Naive thymus-derived CD4-positive, alpha-beta T cell (primary cell): ENCODE results near the gene MLF1. TPM values are rescaled to one million over a fixed set of nuclear protein-coding genes. Genes with fewer than 3 reads are reported as not detected.

Experiments
- ATAC-seq: fragments of 150-1000 bp; cut with Tn5 transposase; 2 replicates; pipeline ENCODE4 v1.10.0; 2021; ENCODE audit warnings: mild to moderate bottlenecking, moderate library complexity
- CTCF ChIA-PET: fragments of 350-600 bp; sonication (Branson Sonifier 250); formaldehyde crosslinking; loops from one replicate; lab custom pipeline; 2021; ENCODE audit warnings: antibody characterized with exemption; lab: Charles Lee
- POLR2A ChIA-PET: fragments of 350-600 bp; sonication (Branson Sonifier 250); formaldehyde crosslinking; loops from one replicate; lab custom pipeline; 2021; ENCODE audit warnings: antibody characterized with exemption, inconsistent platforms; lab: Charles Lee
- DNase-seq, 9 donors: peaks; one replicate each; pipeline versions ENCODE4 v3.0.0 to v3.0.0-alpha.2; 2020 to 2022; ENCODE audit warnings: mixed read lengths in 1 of 9
- H3K27ac ChIP-seq: one replicate; pipeline ENCODE4 v1.7.0; 2013; ENCODE audit warnings: mild to moderate bottlenecking, low read depth, low read length, moderate library complexity
- H3K27me3 ChIP-seq, 2 donors: one replicate each; pipeline ENCODE4 v1.7.0; 2013; ENCODE audit warnings: low read length in 2 of 2, mild to moderate bottlenecking in 2 of 2, moderate library complexity in 2 of 2; ENCODE audit not compliant: control insufficient read depth in 2 of 2, insufficient read depth in 2 of 2
- H3K36me3 ChIP-seq, 3 experiments: 1 replicate in 2 of 3; 2 replicates in 1 of 3; pipeline ENCODE4 v1.7.0; 2013; ENCODE audit warnings: low read length in 3 of 3, mild to moderate bottlenecking in 3 of 3, moderate library complexity in 1 of 3; ENCODE audit not compliant: insufficient read depth in 3 of 3, control insufficient read depth in 2 of 3
- H3K4me1 ChIP-seq, 2 donors: one replicate each; pipeline ENCODE4 v1.7.0; 2013; ENCODE audit warnings: low read length in 2 of 2, mild to moderate bottlenecking in 2 of 2, moderate library complexity in 1 of 2; ENCODE audit not compliant: control insufficient read depth in 2 of 2, insufficient read depth in 2 of 2
- H3K4me3 ChIP-seq: 2 replicates; pipeline ENCODE4 v1.7.0; 2013; ENCODE audit warnings: mild to moderate bottlenecking, low read length
- H3K9me3 ChIP-seq, 3 experiments: 1 replicate in 2 of 3; 2 replicates in 1 of 3; pipeline ENCODE4 v1.7.0; 2013; ENCODE audit warnings: low read length in 3 of 3; ENCODE audit not compliant: control insufficient read depth in 2 of 3
- H3K27ac Mint-ChIP-seq, 9 donors: one replicate each; pipeline ENCODE4 v1.8.0; 2020 to 2022; ENCODE audit warnings: mixed read lengths in 9 of 9, mild to moderate bottlenecking in 8 of 9, moderate library complexity in 5 of 9, inconsistent platforms in 2 of 9
- H3K27me3 Mint-ChIP-seq, 5 donors: one replicate each; pipeline ENCODE4 v1.8.0; 2021 to 2022; ENCODE audit warnings: mixed read lengths in 5 of 5, mild to moderate bottlenecking in 1 of 5
- H3K36me3 Mint-ChIP-seq, 5 donors: one replicate each; pipeline ENCODE4 v1.8.0; 2020 to 2022; ENCODE audit warnings: mixed read lengths in 5 of 5, mild to moderate bottlenecking in 3 of 5, inconsistent platforms in 1 of 5
- H3K4me1 Mint-ChIP-seq, 7 donors: one replicate each; pipeline ENCODE4 v1.8.0; 2020 to 2022; ENCODE audit warnings: mixed read lengths in 7 of 7, mild to moderate bottlenecking in 3 of 7, inconsistent platforms in 1 of 7
- H3K4me3 Mint-ChIP-seq, 10 donors: one replicate each; pipeline ENCODE4 v1.8.0; 2020 to 2022; ENCODE audit warnings: mild to moderate bottlenecking in 10 of 10, mixed read lengths in 10 of 10, moderate library complexity in 6 of 10, inconsistent platforms in 2 of 10
- H3K9me3 Mint-ChIP-seq, 11 donors: one replicate each; pipeline ENCODE4 v1.8.0; 2020 to 2022; ENCODE audit warnings: mixed read lengths in 11 of 11, mild to moderate bottlenecking in 4 of 11, inconsistent platforms in 1 of 11, moderate library complexity in 1 of 11
- intact Hi-C, 2 donors: fragments of 100-400 bp; cut with micrococcal nuclease; formaldehyde crosslinking; loops; one replicate each; pipeline ENCODE4 v1.15.1; 2023
- polyA plus RNA-seq, 2 donors: library from polyadenylated mRNA; unstranded; fragments of 300-500 nt; fragmentation: Illumina TruSeq; gene quantifications; one replicate each; pipeline ENCODE4 v1.2.3, GENCODE V29; 2021
- total RNA-seq, 6 experiments: library from RNA in 5 of 6; stranded (reverse) in 5 of 6; gene quantifications; 1 replicate in 5 of 6; 2 replicates in 1 of 6; pipeline ENCODE4 v1.2.3 and lab custom pipeline; 2021 to 2026

MLF1 gene
- total and polyA plus RNA-seq, 7 experiments from 2014 or later = 0.56 to 3.6 (median 0.85) TPM; not detected in 2

GRCh38 chr3:158560979-158561378 is 10.0 kb upstream of the MLF1 start:
- peaks cover 0 to 34% (median 24%) of the 10 kb centered on the region in 5 donors for H3K27me3 Mint-ChIP-seq
- intact Hi-C loops = no loop called here
- H3K4me3 Mint-ChIP-seq = no peak overlapping the region
- no peak overlapping the region for H3K27ac ChIP-seq
- H3K27ac Mint-ChIP-seq = no peak overlapping the region
- DNase-seq (no peak), ATAC-seq (no peak)
- H3K4me1 Mint-ChIP-seq = no peaks in the 10 kb centered on the region
- peaks cover 0 to 14% (median 5%) of the 10 kb centered on the region in 11 donors for H3K9me3 Mint-ChIP-seq
- H3K4me1 ChIP-seq = no peaks in the 10 kb centered on the region
- no peaks in the 10 kb centered on the region for H3K9me3 ChIP-seq
- no peaks in the 10 kb centered on the region for H3K36me3 ChIP-seq
- CTCF ChIA-PET = no interaction called here
- POLR2A ChIA-PET = no interaction called here
- H3K4me3 ChIP-seq = no peak overlapping the region
- H3K27me3 ChIP-seq = no peaks in the 10 kb centered on the region
- peaks cover 0 to 7% (median 0%) of the 10 kb centered on the region in 5 donors for H3K36me3 Mint-ChIP-seq

DNA sequence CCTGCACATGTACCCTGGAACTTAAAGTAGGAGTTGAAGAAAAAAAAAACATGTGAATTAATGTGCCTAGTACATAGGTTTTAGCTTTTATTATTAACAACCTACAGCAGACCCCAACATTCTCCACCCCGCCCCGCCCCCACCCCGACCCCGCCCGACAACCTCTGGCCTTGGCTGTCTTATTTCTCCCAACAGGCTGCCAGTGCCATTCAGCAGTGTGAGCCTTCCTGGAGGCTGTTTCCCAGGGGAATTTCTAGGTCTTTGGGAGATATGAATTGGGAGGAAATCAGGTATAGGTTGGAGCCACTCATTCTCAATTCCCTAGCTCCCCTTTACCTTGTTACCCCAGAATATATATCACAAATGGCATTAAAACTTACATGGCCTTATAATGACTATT is 8.3 kb upstream of the MLF1 start:
- no peaks in the 10 kb centered on the region for H3K27me3 ChIP-seq
- H3K4me1 ChIP-seq = no peaks in the 10 kb centered on the region
- ATAC-seq (no peak), DNase-seq (no peak)
- ChIA-PET CTCF (interaction anchor here (0.6 kb wide), 1 partner anchor 1399 kb away, joined by 3 read pairs; no protein-coding TSS in a partner anchor), POLR2A (no interaction called here)
- no peaks in the 10 kb centered on the region for H3K36me3 ChIP-seq
- H3K27ac ChIP-seq = no peak overlapping the region
- Mint-ChIP-seq H3K36me3 (peaks cover 0 to 8% (median 0%) of the 10 kb centered on the region in 5 donors), H3K9me3 (peaks cover 0 to 12% (median 5%) of the 10 kb centered on the region in 11 donors), H3K4me1 (no peaks in the 10 kb centered on the region), H3K27ac (no peak overlapping the region), H3K27me3 (peaks cover 0 to 31% (median 26%) of the 10 kb centered on the region in 5 donors), H3K4me3 (no peak overlapping the region)
- H3K9me3 ChIP-seq = no peaks in the 10 kb centered on the region
- intact Hi-C loops = no loop called here
- no peak overlapping the region for H3K4me3 ChIP-seq

DNA sequence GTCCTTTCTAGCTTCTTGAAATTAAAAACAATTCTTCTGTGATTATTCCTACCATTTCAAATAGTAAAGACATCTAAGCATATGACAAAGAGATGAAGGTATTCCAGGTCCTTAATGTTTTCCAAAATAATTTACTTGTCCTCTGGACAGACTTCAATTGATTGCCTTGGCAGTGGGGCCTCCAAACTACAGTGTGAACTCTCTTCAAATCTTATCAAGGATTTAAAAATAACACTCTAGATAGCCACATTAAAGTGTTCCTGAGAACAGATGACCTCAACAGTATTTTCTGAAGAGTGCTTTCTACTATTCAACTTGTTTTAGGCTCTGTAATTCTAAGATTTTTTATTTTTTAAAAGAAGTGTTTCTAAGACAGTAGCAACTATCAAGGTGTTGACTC is 7.9 kb upstream of the MLF1 start:
- ATAC-seq = no peak
- Mint-ChIP-seq H3K27me3 (peaks cover 0 to 36% (median 30%) of the 10 kb centered on the region in 5 donors), H3K4me1 (no peaks in the 10 kb centered on the region), H3K9me3 (peaks cover 0 to 12% (median 5%) of the 10 kb centered on the region in 11 donors), H3K4me3 (no peak overlapping the region), H3K27ac (no peak overlapping the region), H3K36me3 (peaks cover 0 to 8% (median 0%) of the 10 kb centered on the region in 5 donors)
- ChIA-PET CTCF (interaction anchor here (0.6 to 1.5 kb wide), 2 partner anchors 10 to 1400 kb away, joined by 3 to 4 read pairs; no protein-coding TSS in a partner anchor), POLR2A (no interaction called here)
- no peak for DNase-seq
- H3K27me3 ChIP-seq = no peaks in the 10 kb centered on the region
- intact Hi-C loops = no loop called here
- H3K9me3 ChIP-seq = no peaks in the 10 kb centered on the region
- no peaks in the 10 kb centered on the region for H3K4me1 ChIP-seq
- no peak overlapping the region for H3K27ac ChIP-seq
- no peaks in the 10 kb centered on the region for H3K36me3 ChIP-seq
- H3K4me3 ChIP-seq = no peak overlapping the region

DNA sequence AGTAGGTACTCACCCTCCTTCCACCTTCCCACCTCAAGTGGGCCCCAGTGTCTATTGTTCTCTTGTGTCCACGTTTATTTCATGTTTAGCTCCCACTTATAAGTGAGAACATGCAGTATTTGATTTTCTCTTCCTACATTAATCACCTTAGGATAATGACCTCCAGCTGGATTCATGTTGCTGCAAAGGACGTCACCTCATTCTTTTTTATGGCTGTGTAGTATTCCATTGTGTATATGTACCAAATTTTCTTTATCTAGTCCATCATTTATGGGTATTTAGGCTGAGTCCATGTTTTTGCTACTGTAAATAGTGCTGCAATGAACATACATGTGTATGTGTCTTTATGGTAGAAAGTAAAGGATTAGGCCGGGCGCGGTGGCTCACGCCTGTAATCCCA is 5.9 kb upstream of the MLF1 start:
- Histone ChIP-seq H3K36me3 (no peaks in the 10 kb centered on the region), H3K9me3 (no peaks in the 10 kb centered on the region), H3K4me1 (no peaks in the 10 kb centered on the region), H3K4me3 (no peak overlapping the region), H3K27ac (no peak overlapping the region), H3K27me3 (peaks cover 0 to under 1% of the 10 kb centered on the region in 2 donors)
- ATAC-seq (no peak), DNase-seq (no peak)
- Mint-ChIP-seq H3K4me1 (peaks cover 0 to 1% (median 0%) of the 10 kb centered on the region in 7 donors), H3K36me3 (peaks cover 0 to 8% (median under 1%) of the 10 kb centered on the region in 5 donors), H3K27me3 (peaks cover 13 to 45% (median 44%) of the 10 kb centered on the region in 5 donors), H3K9me3 (peaks cover 0 to 10% (median 5%) of the 10 kb centered on the region in 11 donors), H3K4me3 (no peak overlapping the region), H3K27ac (no peak overlapping the region)
- ChIA-PET CTCF (no interaction called here), POLR2A (no interaction called here)
- intact Hi-C loops = no loop called here

DNA sequence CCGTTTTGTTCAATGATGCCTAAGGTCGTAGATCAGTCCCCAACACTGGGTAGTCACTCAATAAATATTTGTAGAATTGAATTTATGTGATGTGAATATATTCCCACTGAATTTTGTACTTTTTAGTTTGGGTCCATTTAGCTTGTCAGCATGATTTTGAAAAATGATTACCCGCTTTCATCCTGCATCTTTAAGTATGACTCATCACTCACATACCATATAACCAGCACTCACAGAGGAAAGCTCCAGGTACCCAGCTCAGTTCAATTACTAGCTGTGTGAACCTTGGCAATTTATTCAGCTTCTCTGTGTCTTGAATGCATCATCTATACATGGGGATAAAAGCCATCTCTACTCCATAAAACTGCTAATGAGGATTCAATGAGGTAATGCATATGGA is 2.2 kb upstream of the MLF1 start:
- H3K27ac ChIP-seq = no peak overlapping the region
- no peak overlapping the region for H3K4me3 ChIP-seq
- intact Hi-C loops = no loop called here
- peaks cover 0 to 4% of the 10 kb centered on the region in 2 donors for H3K4me1 ChIP-seq
- ChIA-PET POLR2A (no interaction called here), CTCF (no interaction called here)
- H3K4me3 Mint-ChIP-seq = no peak overlapping the region
- no peaks in the 10 kb centered on the region for H3K9me3 ChIP-seq
- peaks cover 0 to 4% of the 10 kb centered on the region in 2 donors for H3K27me3 ChIP-seq
- H3K36me3 ChIP-seq = no peaks in the 10 kb centered on the region
- peaks cover 0 to 8% (median 3%) of the 10 kb centered on the region in 5 donors for H3K36me3 Mint-ChIP-seq
- H3K4me1 Mint-ChIP-seq = peaks cover 6 to 15% (median 12%) of the 10 kb centered on the region in 7 donors
- DNase-seq = no peak
- no peak for ATAC-seq
- no peak overlapping the region for H3K27ac Mint-ChIP-seq
- peaks cover 28 to 60% (median 51%) of the 10 kb centered on the region in 5 donors for H3K27me3 Mint-ChIP-seq
- peaks cover 0 to 16% (median 7%) of the 10 kb centered on the region in 11 donors for H3K9me3 Mint-ChIP-seq

DNA sequence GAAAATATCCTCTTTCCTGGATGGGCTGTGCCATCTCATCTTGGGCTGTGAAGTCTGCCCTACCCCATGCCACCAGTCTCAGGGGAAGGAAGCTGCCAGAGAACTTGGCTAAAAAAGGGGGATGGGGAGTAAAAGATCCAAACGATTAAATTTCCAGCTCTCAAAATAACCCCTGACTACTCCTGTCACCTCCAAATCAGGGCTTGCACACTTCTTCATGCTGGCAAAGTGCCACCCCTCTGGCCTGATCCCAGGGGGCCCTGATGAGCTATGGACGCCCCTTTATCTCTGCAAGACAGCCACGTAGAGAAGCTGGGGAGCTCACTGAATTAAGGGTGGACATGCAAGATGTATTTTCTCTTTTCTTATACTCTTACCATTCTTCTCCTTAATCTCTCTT is 1.2 kb upstream of the MLF1 start:
- Histone ChIP-seq H3K27me3 (peaks cover 0 to 4% of the 10 kb centered on the region in 2 donors), H3K4me3 (no peak overlapping the region), H3K27ac (no peak overlapping the region), H3K4me1 (peaks cover 0 to 4% of the 10 kb centered on the region in 2 donors), H3K9me3 (no peaks in the 10 kb centered on the region), H3K36me3 (no peaks in the 10 kb centered on the region)
- intact Hi-C loops = loop anchor here (2.0 to 5.0 kb wide), 2 partner anchors 73 to 75 kb away; partner anchors contain the start of gene GFM1 (in 2 of the 2)
- no peak for DNase-seq
- Mint-ChIP-seq H3K27ac (peak overlapping the region in 3 of 9 donors; percentile 14 to 84 (median 67)), H3K4me1 (peaks cover 6 to 15% (median 12%) of the 10 kb centered on the region in 7 donors), H3K27me3 (peaks cover 28 to 61% (median 50%) of the 10 kb centered on the region in 5 donors), H3K9me3 (peaks cover 0 to 16% (median 7%) of the 10 kb centered on the region in 11 donors), H3K36me3 (peaks cover 0 to 8% (median 3%) of the 10 kb centered on the region in 5 donors), H3K4me3 (no peak overlapping the region)
- ChIA-PET CTCF (interaction anchor here (0.9 kb wide), 1 partner anchor 74 kb away, joined by 3 read pairs; the partner anchor contains the start of gene GFM1), POLR2A (interaction anchor here (0.6 kb wide), 1 partner anchor 10 kb away, joined by 3 read pairs; no protein-coding TSS in a partner anchor)
- no peak for ATAC-seq
